ENCODE results near the gene CARD10. TPM values are rescaled to one million over a fixed set of nuclear protein-coding genes. Genes with fewer than 3 reads are reported as not detected.

CARD10 gene
- total and polyA plus RNA-seq, 2 of the 8 experiments (the other 6 are each of a cell fraction or from before 2014, with no cell fraction given) = 13.5 to 14.4 TPM

DNA sequence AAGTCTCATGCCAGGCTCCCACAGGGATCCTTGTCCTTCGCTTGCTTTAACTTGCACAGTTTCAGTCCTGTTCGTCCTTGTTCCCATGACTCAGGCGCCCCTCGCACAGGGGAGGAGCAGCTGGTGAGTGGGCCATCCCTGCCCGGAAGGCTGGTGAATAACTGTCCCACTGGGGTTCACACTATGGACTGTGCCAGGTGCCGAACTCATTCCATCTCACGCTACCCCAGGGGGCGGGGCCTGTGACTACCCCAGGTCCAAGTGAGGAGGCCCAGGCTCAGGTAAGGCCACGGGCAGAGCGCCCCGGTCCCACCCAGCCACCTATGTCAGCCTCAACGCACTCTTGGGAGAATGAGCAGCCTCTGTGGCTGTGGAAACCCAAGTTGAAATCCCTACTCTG, 7.2 kb upstream of the CARD10 start:
- no peak overlapping the region for H2BK20ac ChIP-seq (ENCODE audit: low read length)
- TF ChIP-seq CHD2 (IDR thresholded peaks at IDR 0.05; ENCODE audit: low read length) (no peak), POLR2AphosphoS5 (IDR thresholded peaks at IDR 0.05; ENCODE audit: low read depth, low read length) (no peak), CHD1 (IDR thresholded peaks at IDR 0.05; ENCODE audit: low read depth, low read length) (no peak), EP300 (IDR thresholded peaks at IDR 0.05; ENCODE audit: borderline replicate concordance in 1 of 2, low read depth in 2 of 2, low read length in 2 of 2) (no peak), KDM4A (IDR thresholded peaks at IDR 0.05; ENCODE audit: low read depth, low read length, severe bottlenecking) (no peak), KDM5A (IDR thresholded peaks at IDR 0.05; ENCODE audit: low read length) (no peak), SIN3A (conservative IDR thresholded peaks at IDR 0.05 in 1 of 2, IDR thresholded peaks at IDR 0.05 in 1 of 2; ENCODE audit: low read depth in 1 of 2, low read length in 2 of 2) (no peak), BCL11A (IDR thresholded peaks at IDR 0.05; ENCODE audit: low read depth in 2 of 2, low read length in 2 of 2) (no peak), POU5F1 (IDR thresholded peaks at IDR 0.05; ENCODE audit: low read depth, low read length) (no peak)
- TF ChIP-seq, protein P1, sequence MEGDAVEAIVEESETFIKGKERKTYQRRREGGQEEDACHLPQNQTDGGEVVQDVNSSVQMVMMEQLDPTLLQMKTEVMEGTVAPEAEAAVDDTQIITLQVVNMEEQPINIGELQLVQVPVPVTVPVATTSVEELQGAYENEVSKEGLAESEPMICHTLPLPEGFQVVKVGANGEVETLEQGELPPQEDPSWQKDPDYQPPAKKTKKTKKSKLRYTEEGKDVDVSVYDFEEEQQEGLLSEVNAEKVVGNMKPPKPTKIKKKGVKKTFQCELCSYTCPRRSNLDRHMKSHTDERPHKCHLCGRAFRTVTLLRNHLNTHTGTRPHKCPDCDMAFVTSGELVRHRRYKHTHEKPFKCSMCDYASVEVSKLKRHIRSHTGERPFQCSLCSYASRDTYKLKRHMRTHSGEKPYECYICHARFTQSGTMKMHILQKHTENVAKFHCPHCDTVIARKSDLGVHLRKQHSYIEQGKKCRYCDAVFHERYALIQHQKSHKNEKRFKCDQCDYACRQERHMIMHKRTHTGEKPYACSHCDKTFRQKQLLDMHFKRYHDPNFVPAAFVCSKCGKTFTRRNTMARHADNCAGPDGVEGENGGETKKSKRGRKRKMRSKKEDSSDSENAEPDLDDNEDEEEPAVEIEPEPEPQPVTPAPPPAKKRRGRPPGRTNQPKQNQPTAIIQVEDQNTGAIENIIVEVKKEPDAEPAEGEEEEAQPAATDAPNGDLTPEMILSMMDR (IDR thresholded peaks at IDR 0.05; ENCODE audit: control extremely low read depth in 1 of 3, insufficient read depth in 1 of 3, low read depth in 1 of 3, low read length in 3 of 3) = no peak
- H3K23me2 ChIP-seq (ENCODE audit: low read depth, low read length) = no peaks in the 10 kb centered on the region
- WGBS, 2 experiments (ENCODE audit: extremely low coverage in 1 of 2, insufficient coverage in 1 of 2, insufficient read length in 1 of 2, insufficient replicate concordance in 2 of 2, low coverage in 1 of 2, low lambda C conversion rate in 2 of 2, missing lambda C conversion rate in 1 of 2) = 85% methylated on average over 12 of the region's 12 CpGs; no CpG with 5 or more reads in 1 of the 2 experiments
- FAIRE-seq (no peak), DNase-seq (ENCODE audit: low read depth in 1 of 2, low spot score in 2 of 2) (no peak)
- H2AFZ ChIP-seq (ENCODE audit: low read length) = no peak overlapping the region
- no peaks in the 10 kb centered on the region for H3K79me1 ChIP-seq (ENCODE audit: low read depth, low read length)
- no peak overlapping the region for H4K91ac ChIP-seq (replicated peaks; ENCODE audit: insufficient read length, low read length)
- H2BK15ac ChIP-seq (ENCODE audit: low read length) = no peak overlapping the region
- H3K14ac ChIP-seq (ENCODE audit: insufficient read length) = no peak overlapping the region
- no peak overlapping the region for H2AK5ac ChIP-seq (ENCODE audit: low read depth, low read length)
- no peak overlapping the region for H3K27ac ChIP-seq (ENCODE audit: low read depth, low read length)
- H3K4me1 ChIP-seq (replicated peaks in 1 of 4; ENCODE audit: control insufficient read depth in 3 of 4, insufficient read depth in 4 of 4, low read length in 3 of 4) = no peaks in the 10 kb centered on the region
- H3K18ac ChIP-seq (ENCODE audit: extremely low read depth, low read length) = no peak overlapping the region
- no peak overlapping the region for H2BK12ac ChIP-seq (ENCODE audit: low read depth, low read length)
- no peak overlapping the region for H4K5ac ChIP-seq (ENCODE audit: insufficient read length, low read depth, low read length)
- peak overlapping the region; percentile 36 for H4K8ac ChIP-seq (ENCODE audit: extremely low read depth, insufficient read depth, low read length)
- CTCF ChIA-PET (ENCODE audit: partially characterized antibody) = interaction anchor here (1.1 to 5.7 kb wide), 2 partner anchors 40 to 54 kb away, joined by 5 to 55 read pairs; no protein-coding TSS in a partner anchor
- no peaks in the 10 kb centered on the region for H3K36me3 ChIP-seq (ENCODE audit: control insufficient read depth in 2 of 4, insufficient read depth in 4 of 4, low read length in 3 of 4)
- no peak overlapping the region for H3K23ac ChIP-seq (ENCODE audit: insufficient read length)
- no peak overlapping the region for H3K9ac ChIP-seq (replicated peaks in 1 of 4; ENCODE audit: extremely low read depth in 1 of 4, low read depth in 3 of 4, low read length in 3 of 4)
- H4K20me1 ChIP-seq (replicated peaks in 1 of 2; ENCODE audit: control insufficient read depth in 1 of 2, insufficient read depth in 2 of 2, low read length in 2 of 2) = no peaks in the 10 kb centered on the region
- no peak overlapping the region for H2BK120ac ChIP-seq (replicated peaks; ENCODE audit: low read depth, low read length)
- no peaks in the 10 kb centered on the region; a peak in 1 of 7 replicates for H3K27me3 ChIP-seq (replicated peaks in 1 of 4; ENCODE audit: control insufficient read depth in 3 of 4, extremely low read depth in 1 of 4, insufficient read depth in 3 of 4, low read length in 3 of 4)
- H3K56ac ChIP-seq (replicated peaks; ENCODE audit: insufficient read length, low read depth, low read length) = no peak overlapping the region
- H2BK5ac ChIP-seq (ENCODE audit: low read depth, low read length) = no peak overlapping the region
- no peaks in the 10 kb centered on the region for H3K9me3 ChIP-seq (ENCODE audit: insufficient read depth in 2 of 2, low read depth in 1 of 2, low read length in 1 of 2)
- no peak overlapping the region for H3K4ac ChIP-seq (replicated peaks; ENCODE audit: insufficient read length, low read depth, low read length)
- H3K79me2 ChIP-seq (ENCODE audit: control insufficient read depth in 1 of 2, insufficient read depth in 2 of 2, low read length in 2 of 2) = no peaks in the 10 kb centered on the region
- POLR2A ChIA-PET (ENCODE audit: partially characterized antibody) = no interaction called here
- no peak overlapping the region for H3K4me3 ChIP-seq (ENCODE audit: extremely low read depth in 1 of 4, insufficient read depth in 2 of 4, low read depth in 3 of 4, low read length in 4 of 4)
- no peak overlapping the region for H3K4me2 ChIP-seq (ENCODE audit: insufficient read depth in 1 of 2, low read depth in 2 of 2, low read length in 2 of 2)
